ENCODE measurements around the gene PDE1C.
A peak's percentile ranks its signal among the peaks of the same experiment; 100 is the strongest.

The PDE1C gene

DNA sequence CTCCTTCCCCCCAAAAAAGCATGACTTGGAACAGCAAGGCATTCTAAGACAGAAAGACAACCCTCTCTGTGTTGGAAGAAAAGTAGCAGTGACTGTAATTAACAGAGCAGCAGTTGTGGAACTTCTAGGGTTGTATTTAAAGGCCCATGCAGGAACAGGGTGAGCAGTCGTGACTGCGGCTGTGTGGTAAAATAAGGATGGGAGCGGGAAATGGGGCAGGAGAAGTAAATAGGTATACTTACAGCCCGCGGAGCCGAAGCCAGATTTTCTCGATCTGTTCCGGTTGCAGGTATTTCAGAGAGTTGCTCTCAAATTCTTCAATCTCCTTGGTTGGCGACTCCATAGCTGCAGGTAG is 179 bp downstream of the PDE1C start:
- DNase-seq (ENCODE audit: low read depth), result no peak
- H3K4me3 ChIP-seq (ENCODE audit: low read depth, low read length), result no peak overlapping the region
- TF ChIP-seq, protein P1, sequence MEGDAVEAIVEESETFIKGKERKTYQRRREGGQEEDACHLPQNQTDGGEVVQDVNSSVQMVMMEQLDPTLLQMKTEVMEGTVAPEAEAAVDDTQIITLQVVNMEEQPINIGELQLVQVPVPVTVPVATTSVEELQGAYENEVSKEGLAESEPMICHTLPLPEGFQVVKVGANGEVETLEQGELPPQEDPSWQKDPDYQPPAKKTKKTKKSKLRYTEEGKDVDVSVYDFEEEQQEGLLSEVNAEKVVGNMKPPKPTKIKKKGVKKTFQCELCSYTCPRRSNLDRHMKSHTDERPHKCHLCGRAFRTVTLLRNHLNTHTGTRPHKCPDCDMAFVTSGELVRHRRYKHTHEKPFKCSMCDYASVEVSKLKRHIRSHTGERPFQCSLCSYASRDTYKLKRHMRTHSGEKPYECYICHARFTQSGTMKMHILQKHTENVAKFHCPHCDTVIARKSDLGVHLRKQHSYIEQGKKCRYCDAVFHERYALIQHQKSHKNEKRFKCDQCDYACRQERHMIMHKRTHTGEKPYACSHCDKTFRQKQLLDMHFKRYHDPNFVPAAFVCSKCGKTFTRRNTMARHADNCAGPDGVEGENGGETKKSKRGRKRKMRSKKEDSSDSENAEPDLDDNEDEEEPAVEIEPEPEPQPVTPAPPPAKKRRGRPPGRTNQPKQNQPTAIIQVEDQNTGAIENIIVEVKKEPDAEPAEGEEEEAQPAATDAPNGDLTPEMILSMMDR (IDR thresholded peaks at IDR 0.05; ENCODE audit: insufficient read depth, low read depth, low read length, missing control alignments), result no peak

GRCh38 chr7:32069116-32069650 is 1.0 kb downstream of the PDE1C start:
- no peak for DNase-seq (ENCODE audit: low read depth)
- TF ChIP-seq, protein P1 (IDR thresholded peaks at IDR 0.05; ENCODE audit: insufficient read depth, low read depth, low read length, missing control alignments), result no peak
- no peak overlapping the region for H3K4me3 ChIP-seq (ENCODE audit: low read depth, low read length)

GRCh38 chr7:32068411-32069101 is 1.7 kb downstream of the PDE1C start:
- TF ChIP-seq, protein P1 (IDR thresholded peaks at IDR 0.05; ENCODE audit: insufficient read depth, low read depth, low read length, missing control alignments), result no peak
- no peak overlapping the region for H3K4me3 ChIP-seq (ENCODE audit: low read depth, low read length)
- peak; percentile 3 for DNase-seq (ENCODE audit: low read depth)

GRCh38 chr7:32066441-32066840 is 3.8 kb downstream of the PDE1C start:
- TF ChIP-seq, protein P1 (IDR thresholded peaks at IDR 0.05; ENCODE audit: insufficient read depth, low read depth, low read length, missing control alignments), result no peak
- DNase-seq (ENCODE audit: low read depth), result no peak
- H3K4me3 ChIP-seq (ENCODE audit: low read depth, low read length), result no peak overlapping the region

DNA sequence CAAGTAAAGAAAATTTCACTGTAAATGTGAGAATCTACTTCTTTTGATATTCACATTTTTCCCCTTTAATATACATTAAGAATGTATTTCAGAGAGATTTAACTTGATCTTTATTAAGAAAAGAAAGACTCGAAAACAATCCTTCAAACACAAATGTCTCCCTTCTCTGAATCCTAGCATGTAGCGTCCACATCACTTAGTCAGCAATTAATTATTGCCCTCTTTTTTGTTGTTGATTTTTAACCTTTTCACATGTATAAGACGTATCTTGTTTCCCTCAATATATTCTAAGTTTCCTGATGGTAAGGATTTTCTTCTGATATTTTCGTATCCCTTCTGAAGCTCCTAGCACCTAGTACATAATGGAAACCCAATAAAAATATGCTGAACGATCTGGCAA is 6.6 kb downstream of the PDE1C start:
- TF ChIP-seq, protein P1 (IDR thresholded peaks at IDR 0.05; ENCODE audit: insufficient read depth, low read depth, low read length, missing control alignments), result no peak
- DNase-seq (ENCODE audit: low read depth), result no peak
- no peak overlapping the region for H3K4me3 ChIP-seq (ENCODE audit: low read depth, low read length)

- H3K4me3 ChIP-seq (ENCODE audit: low read depth, low read length), result no peak overlapping the region
- TF ChIP-seq, protein P1 (IDR thresholded peaks at IDR 0.05; ENCODE audit: insufficient read depth, low read depth, low read length, missing control alignments), result peak; percentile 67
- DNase-seq (ENCODE audit: low read depth), result peak; percentile 45
These were observed 8.1 kb downstream of the PDE1C start for GRCh38 chr7:32062150-32062549.

DNA sequence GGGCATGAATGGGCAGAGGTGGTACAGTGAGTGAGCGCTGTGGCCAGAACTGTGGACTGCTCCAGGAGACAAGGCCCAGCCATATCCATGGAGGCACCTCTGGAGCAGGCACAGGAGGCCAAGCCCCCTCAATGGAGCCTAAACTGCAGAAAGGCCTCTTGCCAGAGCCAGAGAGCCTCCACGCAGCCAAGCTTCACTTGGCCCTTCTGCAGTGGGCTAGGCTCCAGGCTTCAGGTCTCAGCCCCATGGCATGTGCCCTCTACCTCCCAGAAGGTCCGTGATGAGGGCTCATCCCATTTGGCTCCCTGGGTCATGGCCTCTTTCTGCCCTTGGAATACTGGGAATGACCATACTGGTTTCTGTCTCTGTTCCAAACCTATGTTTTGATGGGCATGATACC is 8.9 kb downstream of the PDE1C start:
- TF ChIP-seq, protein P1 (IDR thresholded peaks at IDR 0.05; ENCODE audit: insufficient read depth, low read depth, low read length, missing control alignments), result no peak
- DNase-seq (ENCODE audit: low read depth), result no peak
- H3K4me3 ChIP-seq (ENCODE audit: low read depth, low read length), result no peak overlapping the region

Measured in GM12865 (cell line).